Fibroblast of skin of left quadriceps (primary cell): ENCODE results near the gene OAF.

Experiments used
- DNase-seq, 2 experiments: peaks; one replicate each; pipeline ENCODE4 v3.0.0-alpha.2; 2013; ENCODE audit warnings: low read depth in 2 of 2

The OAF gene

GRCh38 chr11:120221115-120221752 is 10.4 kb downstream of the OAF start:
- DNase-seq: no peak

- DNase-seq: no peak
These were observed 12.1 kb downstream of the OAF start for GRCh38 chr11:120222916-120223315.

GRCh38 chr11:120223793-120224192 is 13.0 kb downstream of the OAF start:
- DNase-seq: no peak

GRCh38 chr11:120224361-120224760 is 13.5 kb downstream of the OAF start:
- no peak for DNase-seq

- DNase-seq: no peak
These were observed 14.4 kb downstream of the OAF start for GRCh38 chr11:120224972-120225909.

GRCh38 chr11:120226242-120226641 is 15.4 kb downstream of the OAF start:
- DNase-seq: no peak

- DNase-seq: no peak
These were observed 15.9 kb downstream of the OAF start for GRCh38 chr11:120226714-120227113.

GRCh38 chr11:120227228-120227852 is 16.5 kb downstream of the OAF start:
- no peak for DNase-seq

- no peak for DNase-seq
These were observed 18.1 kb downstream of the OAF start for GRCh38 chr11:120228794-120229384.

- DNase-seq: no peak
These were observed 18.9 kb downstream of the OAF start for GRCh38 chr11:120229451-120230424.

- no peak for DNase-seq
These were observed 19.7 kb downstream of the OAF start for GRCh38 chr11:120230433-120231071.

- no peak for DNase-seq
These were observed 21.1 kb downstream of the OAF start for GRCh38 chr11:120231963-120232362.

- DNase-seq: no peak
These were observed 22.5 kb downstream of the OAF start for GRCh38 chr11:120233207-120233803.

GRCh38 chr11:120235024-120235628 is 24.3 kb downstream of the OAF start:
- no peak for DNase-seq

GRCh38 chr11:120236169-120237107 is 25.6 kb downstream of the OAF start:
- peak; percentile 28 to 34 for DNase-seq

GRCh38 chr11:120238968-120239620 is 28.3 kb downstream of the OAF start:
- DNase-seq: no peak

GRCh38 chr11:120239713-120240640 is 29.1 kb downstream of the OAF start, which contains the start of gene POU2F3:
POU2F3 (plus strand) TSS chr11:120240140; CDS start chr11:120240344, 204 bp downstream.
- DNase-seq: no peak
